ENCODE data around the gene COPS2. TPM values are rescaled to one million over a fixed set of nuclear protein-coding genes. Genes with fewer than 3 reads are reported as not detected.

COPS2 gene
- 84.1 and 87.1 TPM in 2 replicates for total RNA-seq

GRCh38 chr15:49155110-49155833 lies at the start of gene COPS2:
COPS2 (minus strand) TSS chr15:49155599; CDS start chr15:49155578, 21 bp downstream.

GRCh38 chr15:49169880-49170597 lies 14.6 kb upstream of the COPS2 start, which contains the start of gene GALK2:
GALK2 (plus strand) TSS chr15:49170247; CDS start chr15:49170323, 76 bp downstream.

Small RNAs within 50 kb of the gene (small RNA-seq; reads per million reads assigned to genes)
- gene MIR4716: not detected
- not detected for gene RF00019
- gene RN7SL307P: not detected

Other genes starting within 250 kb of the COPS2 start
- 0.39 and 0.73 TPM in 2 replicates for gene SHC4, start 191.7 kb downstream of the COPS2 start, total RNA-seq
- gene SECISBP2L, start 109.2 kb downstream of the COPS2 start, total RNA-seq: 22.8 and 28.9 TPM in 2 replicates
- 43.7 and 56.7 TPM in 2 replicates for gene GALK2, start 14.6 kb upstream of the COPS2 start, total RNA-seq